Measurements from ENCODE around the gene STPG3. TPM values are rescaled to one million over a fixed set of nuclear protein-coding genes. Genes with fewer than 3 reads are reported as not detected.

Gene STPG3
- total RNA-seq, 1 donor from 2014 or later = not detected

DNA sequence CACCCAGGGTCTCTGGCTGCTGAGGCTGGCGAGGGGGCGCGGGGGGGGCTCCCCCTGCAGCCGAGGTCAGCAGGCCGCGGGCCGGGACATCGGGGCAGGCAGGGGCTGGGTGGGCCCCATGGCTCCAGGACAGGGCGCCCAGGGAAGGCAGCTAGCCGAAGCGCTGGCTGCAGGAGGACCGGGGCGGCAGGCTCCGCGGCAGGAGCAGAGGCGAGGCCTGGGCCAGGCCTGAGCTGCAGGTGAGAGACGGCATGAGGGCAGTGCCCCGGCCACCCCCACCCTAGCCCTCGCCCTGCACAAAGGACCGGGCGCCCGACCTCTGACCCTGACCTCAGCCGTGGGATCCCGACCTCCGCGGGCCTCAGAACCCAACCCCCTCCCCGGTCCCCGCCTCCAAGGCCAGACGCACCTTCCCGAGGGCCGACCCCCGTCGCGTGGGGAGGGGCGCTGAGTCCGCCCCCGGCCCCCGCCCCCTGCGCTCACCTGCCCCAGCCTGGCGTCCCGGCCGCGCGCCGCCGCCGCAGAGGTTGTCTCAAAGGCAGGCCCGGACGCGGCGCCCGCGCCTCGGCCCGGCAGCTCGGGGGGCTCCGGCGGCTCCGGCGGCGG lies 29.5 kb upstream of the STPG3 start:
- no peaks in the 10 kb centered on the region for H3K9me3 ChIP-seq
- no peak for TF ChIP-seq POLR2AphosphoS5 (IDR thresholded peaks at IDR 0.05; ENCODE audit: insufficient read depth in 1 of 2, low read depth in 1 of 2)
- TF ChIP-seq POLR2A (IDR thresholded peaks at IDR 0.05) = no peak
- TF ChIP-seq, protein P1, sequence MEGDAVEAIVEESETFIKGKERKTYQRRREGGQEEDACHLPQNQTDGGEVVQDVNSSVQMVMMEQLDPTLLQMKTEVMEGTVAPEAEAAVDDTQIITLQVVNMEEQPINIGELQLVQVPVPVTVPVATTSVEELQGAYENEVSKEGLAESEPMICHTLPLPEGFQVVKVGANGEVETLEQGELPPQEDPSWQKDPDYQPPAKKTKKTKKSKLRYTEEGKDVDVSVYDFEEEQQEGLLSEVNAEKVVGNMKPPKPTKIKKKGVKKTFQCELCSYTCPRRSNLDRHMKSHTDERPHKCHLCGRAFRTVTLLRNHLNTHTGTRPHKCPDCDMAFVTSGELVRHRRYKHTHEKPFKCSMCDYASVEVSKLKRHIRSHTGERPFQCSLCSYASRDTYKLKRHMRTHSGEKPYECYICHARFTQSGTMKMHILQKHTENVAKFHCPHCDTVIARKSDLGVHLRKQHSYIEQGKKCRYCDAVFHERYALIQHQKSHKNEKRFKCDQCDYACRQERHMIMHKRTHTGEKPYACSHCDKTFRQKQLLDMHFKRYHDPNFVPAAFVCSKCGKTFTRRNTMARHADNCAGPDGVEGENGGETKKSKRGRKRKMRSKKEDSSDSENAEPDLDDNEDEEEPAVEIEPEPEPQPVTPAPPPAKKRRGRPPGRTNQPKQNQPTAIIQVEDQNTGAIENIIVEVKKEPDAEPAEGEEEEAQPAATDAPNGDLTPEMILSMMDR (IDR thresholded peaks at IDR 0.05) = no peak
- peaks cover 43% of the 10 kb centered on the region for H3K4me1 ChIP-seq
- H3K27ac ChIP-seq = no peak overlapping the region
- H3K27me3 ChIP-seq = no peaks in the 10 kb centered on the region
- H3K36me3 ChIP-seq = no peaks in the 10 kb centered on the region
- no peak for DNase-seq (ENCODE audit: extremely low spot score in 2 of 2)
- H3K4me3 ChIP-seq = peak overlapping the region; percentile 36 to 61
- intact Hi-C loops (cut with DNase I) = no loop called here

DNA sequence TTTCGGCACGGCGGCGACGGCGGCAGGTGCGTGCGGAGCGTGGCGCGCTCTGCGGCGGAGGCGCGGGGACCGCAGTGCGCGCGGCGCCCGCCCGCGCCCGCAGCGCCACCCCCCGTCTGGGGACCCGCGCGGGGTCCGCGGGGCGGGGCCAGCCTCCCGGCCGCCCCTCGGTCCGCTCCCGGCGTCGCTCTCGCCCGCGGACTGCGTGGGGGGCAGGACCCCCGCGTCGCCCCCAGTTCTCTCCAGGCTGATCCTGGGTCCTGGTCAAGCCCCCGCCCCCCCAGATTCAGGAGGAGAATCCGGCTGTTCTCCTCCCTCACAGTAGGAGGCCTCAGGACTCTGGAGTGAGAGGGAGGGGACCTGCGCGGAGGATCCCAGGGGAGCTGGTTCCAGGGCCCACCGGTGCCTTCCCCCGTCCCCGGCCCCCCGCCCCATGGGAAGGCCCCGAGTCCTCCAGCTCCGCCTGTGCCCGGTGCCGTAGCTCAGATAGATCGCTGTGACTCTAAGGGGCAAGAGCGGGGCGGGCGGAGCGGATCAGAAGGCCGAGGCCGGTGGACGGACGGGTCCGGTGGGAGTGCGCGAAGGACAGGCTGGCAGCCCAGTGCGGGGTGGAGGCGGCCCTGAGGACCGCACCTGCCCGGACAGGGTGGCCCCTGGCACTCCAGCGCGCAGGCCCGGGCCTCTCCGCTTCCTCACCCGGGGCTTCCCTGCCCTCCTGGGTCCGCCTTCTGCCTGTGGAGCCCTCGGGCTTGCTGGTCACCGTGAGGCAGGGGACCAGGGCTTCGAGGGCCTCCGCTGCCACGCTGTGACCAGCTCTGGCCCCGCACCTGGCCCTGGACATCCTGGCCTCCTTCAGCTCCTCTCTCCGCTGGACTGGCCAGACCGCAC lies 28.7 kb upstream of the STPG3 start, which contains the start of gene RNF208:
Gene RNF208, minus strand, starts transcription at position 51 of the 888 bp plus-strand sequence. CDS start 1,028 bp downstream, outside the sequence.
- no peak for DNase-seq (ENCODE audit: extremely low spot score in 2 of 2)
- Histone ChIP-seq H3K27me3 (no peaks in the 10 kb centered on the region), H3K4me1 (peaks cover 50% of the 10 kb centered on the region), H3K36me3 (no peaks in the 10 kb centered on the region), H3K9me3 (no peaks in the 10 kb centered on the region), H3K27ac (peak within 1 kb of the TSS; percentile 77), H3K4me3 (peak within 1 kb of the TSS; percentile 65 to 86)
- TF ChIP-seq, protein P1 (IDR thresholded peaks at IDR 0.05) = no peak
- TF ChIP-seq POLR2A (IDR thresholded peaks at IDR 0.05) = no peak
- no peak for TF ChIP-seq POLR2AphosphoS5 (IDR thresholded peaks at IDR 0.05; ENCODE audit: insufficient read depth in 1 of 2, low read depth in 1 of 2)
- intact Hi-C loops (cut with DNase I) = no loop called here

DNA sequence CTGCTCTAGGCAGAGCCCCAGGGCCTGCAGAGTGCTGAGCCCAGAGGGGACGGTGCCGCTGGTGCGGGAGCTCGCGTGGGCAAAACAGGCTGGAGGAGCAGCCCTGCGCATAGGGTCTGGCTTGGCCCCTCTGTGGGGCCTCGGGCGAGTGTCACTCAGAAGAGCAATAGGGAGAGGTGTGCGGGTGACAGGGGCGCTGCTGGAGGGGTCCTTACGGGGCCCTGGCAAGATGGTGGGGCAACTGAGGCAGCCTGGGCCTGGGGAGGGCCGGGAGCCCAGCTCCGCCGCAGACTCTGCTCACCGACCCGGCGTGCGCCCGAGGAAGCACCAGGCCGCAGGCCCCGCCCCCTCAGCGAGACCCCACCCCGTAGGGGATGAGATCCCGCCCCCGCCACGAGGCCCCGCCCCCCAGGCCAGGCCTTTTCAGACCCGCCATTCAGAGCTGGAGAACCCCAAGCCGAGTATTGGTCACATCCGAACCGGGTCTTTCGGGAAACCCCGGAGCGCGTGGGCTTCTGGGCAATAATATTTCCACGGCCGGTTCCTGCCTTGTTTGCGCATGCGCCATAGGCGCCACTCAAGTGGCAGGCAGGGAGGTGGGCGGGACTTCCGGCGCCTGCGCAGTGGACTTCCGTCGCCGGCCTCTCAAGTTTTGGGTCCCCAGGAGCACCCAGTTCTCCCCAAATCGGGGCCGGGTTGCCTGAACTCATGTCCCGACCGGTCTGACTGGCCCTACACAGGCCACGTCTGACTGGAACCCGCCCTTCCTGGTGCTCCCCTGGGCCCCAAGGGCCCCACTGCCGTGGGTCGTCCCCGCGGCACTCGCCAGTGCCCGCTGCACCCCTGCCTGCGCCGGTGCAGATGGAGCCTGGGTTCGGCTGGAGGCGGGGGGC lies 27.8 kb upstream of the STPG3 start:
- Histone ChIP-seq H3K36me3 (no peaks in the 10 kb centered on the region), H3K27ac (peak overlapping the region; percentile 77), H3K9me3 (no peaks in the 10 kb centered on the region), H3K4me1 (peaks cover 44% of the 10 kb centered on the region), H3K4me3 (peak overlapping the region; percentile 65 to 86), H3K27me3 (no peaks in the 10 kb centered on the region)
- TF ChIP-seq POLR2A (IDR thresholded peaks at IDR 0.05) (no peak), POLR2AphosphoS5 (IDR thresholded peaks at IDR 0.05; ENCODE audit: insufficient read depth in 1 of 2, low read depth in 1 of 2) (peak; percentile 78 to 99)
- TF ChIP-seq, protein P1 (IDR thresholded peaks at IDR 0.05) = no peak
- intact Hi-C loops (cut with DNase I) = no loop called here
- DNase-seq (ENCODE audit: extremely low spot score in 2 of 2) = peak; percentile 99

DNA sequence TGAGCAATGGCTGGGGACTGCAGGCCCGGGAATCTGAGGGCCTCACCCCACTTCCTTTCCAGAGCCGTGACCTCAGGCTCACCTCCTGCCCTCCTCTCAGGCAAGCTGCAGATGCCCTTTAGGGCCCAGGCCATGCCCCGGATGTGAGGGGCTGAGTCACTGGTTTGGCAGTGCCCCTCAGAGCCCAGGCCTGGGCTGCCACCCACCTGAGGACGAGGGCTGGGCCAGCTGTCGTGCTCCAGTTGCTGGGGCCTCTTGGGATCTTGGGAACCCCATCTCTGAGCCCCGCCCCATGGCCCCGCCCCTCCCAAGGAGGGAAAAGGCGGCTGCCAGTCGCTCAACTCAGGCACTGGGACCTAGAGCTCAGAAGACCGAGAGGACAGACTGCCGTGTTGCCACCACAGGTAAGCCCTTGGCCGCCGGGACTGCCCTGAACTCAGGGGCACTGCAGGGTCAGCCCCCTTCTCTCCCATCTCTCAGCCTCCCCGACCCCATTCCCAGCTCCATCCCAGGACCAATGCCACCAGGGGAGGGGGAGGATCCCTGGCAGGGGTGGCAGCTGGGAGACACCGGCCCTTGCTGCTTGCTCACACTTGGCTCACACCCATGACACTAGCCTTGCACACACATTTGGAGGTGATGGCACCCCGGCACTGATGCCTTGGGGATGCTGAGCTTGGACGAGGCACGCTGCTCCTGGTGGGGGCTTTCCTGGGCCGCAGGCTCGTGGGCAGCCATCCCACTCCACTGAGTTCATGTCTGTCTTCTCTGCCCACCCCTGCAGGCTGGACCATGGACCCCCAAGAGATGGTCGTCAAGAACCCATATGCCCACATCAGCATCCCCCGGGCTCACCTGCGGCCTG lies 26.0 kb upstream of the STPG3 start, which contains the start of gene CYSRT1:
Gene CYSRT1, plus strand, starts transcription at position 345 of the 865 bp plus-strand sequence. Its CDS starts 448 bp downstream, at position 793.
- peaks cover 38% of the 10 kb centered on the region for H3K4me1 ChIP-seq
- TF ChIP-seq POLR2A (IDR thresholded peaks at IDR 0.05) (no peak), POLR2AphosphoS5 (IDR thresholded peaks at IDR 0.05; ENCODE audit: insufficient read depth in 1 of 2, low read depth in 1 of 2) (peak in 1 of 2 donors; percentile 37)
- peak within 1 kb of the TSS; percentile 77 for H3K27ac ChIP-seq
- DNase-seq (ENCODE audit: extremely low spot score in 2 of 2) = no peak
- intact Hi-C loops (cut with DNase I) = loop anchor here (5.0 kb wide), 2 partner anchors 33 to 132 kb away; no protein-coding TSS in a partner anchor
- H3K4me3 ChIP-seq = peak within 1 kb of the TSS; percentile 65 to 86
- no peaks in the 10 kb centered on the region for H3K36me3 ChIP-seq
- no peaks in the 10 kb centered on the region for H3K27me3 ChIP-seq
- no peaks in the 10 kb centered on the region for H3K9me3 ChIP-seq

All from vagina (tissue), 2 donors.